ENCODE results near the gene ASB13. TPM values are rescaled to one million over a fixed set of nuclear protein-coding genes. Genes with fewer than 3 reads are reported as not detected.
A peak's percentile ranks its signal among the peaks of the same experiment; 100 is the strongest.

ASB13 gene
- polyA plus RNA-seq, 1 of the 3 experiments (the other 2 are of a cell fraction), result 9.2 TPM

- CTCF ChIA-PET, result interaction anchor here (0.6 to 7.8 kb wide), 8 partner anchors 12 to 153 kb away, joined by 3 to 64 read pairs (median 3); no protein-coding TSS in a partner anchor
Observed at GRCh38 chr10:5595591-5595990, 70.8 kb downstream of the ASB13 start.

More at GRCh38 chr10:5595591-5595990, 70.8 kb downstream of the ASB13 start:
- Histone ChIP-seq H4K20me1 (ENCODE audit: insufficient read depth) (no peaks in the 10 kb centered on the region), H3K9me2 (no peaks in the 10 kb centered on the region), H2AFZ (ENCODE audit: low read depth) (peak overlapping the region; percentile 86), H3K27me3 (ENCODE audit: insufficient read depth) (no peaks in the 10 kb centered on the region), H3K4me3 (ENCODE audit: low read depth in 2 of 2, low read length in 1 of 2) (peak overlapping the region in 1 of 2 experiments; percentile 29; a peak in 2 of 4 replicates), H3K36me3 (replicated peaks in 1 of 2; ENCODE audit: control insufficient read depth in 1 of 2, insufficient read depth in 2 of 2, low read length in 1 of 2) (no peaks in the 10 kb centered on the region), H3K79me2 (ENCODE audit: insufficient read depth) (no peaks in the 10 kb centered on the region; the same call in 1 of the 2 replicates), H3F3A (replicated peaks; ENCODE audit: insufficient read depth) (peaks cover 6% of the 10 kb centered on the region), H3K4me2 (peak overlapping the region; percentile 71), H3K9me3 (no peaks in the 10 kb centered on the region), H3K27ac (ENCODE audit: low read depth in 2 of 2, low read length in 1 of 2) (peak overlapping the region; percentile 82 to 95), H3K9ac (peak overlapping the region; percentile 73), H3K4me1 (ENCODE audit: control insufficient read depth in 1 of 2, insufficient read depth in 2 of 2, low read depth in 1 of 2, low read length in 1 of 2) (peaks cover 25 to 52% of the 10 kb centered on the region in 2 experiments)
- no peak for DNase-seq
- POLR2A ChIA-PET, result no interaction called here
- no peak for TF ChIP-seq FOXM1 (IDR thresholded peaks at IDR 0.05; ENCODE audit: low read depth)
- TF ChIP-seq MXI1 (IDR thresholded peaks at IDR 0.05; ENCODE audit: low read depth, low read length), result no peak
- no peak for TF ChIP-seq IRF3 (IDR thresholded peaks at IDR 0.05; ENCODE audit: low read depth, low read length)
- TF ChIP-seq SIN3A (IDR thresholded peaks at IDR 0.05; ENCODE audit: borderline replicate concordance, low read depth, low read length), result no peak
- TF ChIP-seq CHD2 (IDR thresholded peaks at IDR 0.05; ENCODE audit: low read length, partially characterized antibody), result no peak
- TF ChIP-seq NRF1 (IDR thresholded peaks at IDR 0.05; ENCODE audit: low read depth, low read length), result no peak
- TF ChIP-seq POLR2AphosphoS5 (IDR thresholded peaks at IDR 0.05; ENCODE audit: low read depth, low read length), result no peak
- TF ChIP-seq CTCF (IDR thresholded peaks at IDR 0.05), result no peak
- no peak; the same call in 1 of the 2 replicates for TF ChIP-seq MAX (IDR thresholded peaks at IDR 0.05; ENCODE audit: low read depth)
- no peak for TF ChIP-seq NFIC (IDR thresholded peaks at IDR 0.05; ENCODE audit: borderline replicate concordance)
- no peak for TF ChIP-seq SMC3 (IDR thresholded peaks at IDR 0.05; ENCODE audit: low read depth, low read length)
- TF ChIP-seq ELF1 (IDR thresholded peaks at IDR 0.05), result no peak
- no peak for TF ChIP-seq RXRA (IDR thresholded peaks at IDR 0.05; ENCODE audit: borderline replicate concordance, low read depth)
- TF ChIP-seq RFX5 (IDR thresholded peaks at IDR 0.05; ENCODE audit: low read length), result no peak
- TF ChIP-seq RCOR1 (IDR thresholded peaks at IDR 0.05; ENCODE audit: low read length), result no peak
- no peak for TF ChIP-seq FOSL2 (IDR thresholded peaks at IDR 0.05; ENCODE audit: borderline replicate concordance, low read depth)
- TF ChIP-seq YY1 (IDR thresholded peaks at IDR 0.05; ENCODE audit: low read depth), result no peak
- no peak for TF ChIP-seq TAF1 (IDR thresholded peaks at IDR 0.05; ENCODE audit: borderline replicate concordance, low read depth, low read length)
- TF ChIP-seq PBX3 (IDR thresholded peaks at IDR 0.05), result no peak
- TF ChIP-seq FOXJ3 (CRISPR knock-in tag; IDR thresholded peaks at IDR 0.05), result no peak
- WGBS (ENCODE audit: low lambda C conversion rate), result 11% methylated on average over 3 of the region's 7 CpGs
